H9 (cell line): ENCODE measurements around the gene RAD50. TPM values are rescaled to one million over a fixed set of nuclear protein-coding genes. Genes with fewer than 3 reads are reported as not detected.
"Not testable (repeated sequence)": the region's sequence is repeated elsewhere in the genome, so short reads cannot be mapped to it uniquely, and the experiment has no call there.

ENCODE experiments used
- DNase-seq: peaks from one replicate; pipeline ENCODE4 v3.0.0-alpha.2; 2017
- H2AFZ ChIP-seq: one replicate; pipeline ENCODE4 v1.6.1; 2013; ENCODE audit warnings: mild to moderate bottlenecking, low read length, control low read depth, moderate library complexity
- H2AK5ac ChIP-seq: 2 replicates; pipeline ENCODE4 v1.6.1; 2013; ENCODE audit warnings: low read length, control low read depth, mixed read lengths; ENCODE audit not compliant: insufficient read length
- H2BK120ac ChIP-seq: one replicate; pipeline ENCODE4 v1.6.1; 2013; ENCODE audit warnings: low read depth, mild to moderate bottlenecking, low read length, control low read depth, inconsistent platforms; ENCODE audit not compliant: poor library complexity, severe bottlenecking
- H2BK12ac ChIP-seq: 2 replicates; pipeline ENCODE4 v1.6.1; 2013; ENCODE audit warnings: low read length, control low read depth, mixed read lengths, low read depth; ENCODE audit not compliant: insufficient read length
- H2BK15ac ChIP-seq: 2 replicates; pipeline ENCODE4 v1.6.1; 2013; ENCODE audit warnings: low read depth, low read length, control low read depth
- H2BK20ac ChIP-seq: one replicate; pipeline ENCODE4 v1.6.1; 2013; ENCODE audit warnings: low read depth, mild to moderate bottlenecking, low read length, control low read depth, inconsistent platforms; ENCODE audit not compliant: poor library complexity, severe bottlenecking
- H2BK5ac ChIP-seq: 2 replicates; pipeline ENCODE4 v1.6.1; 2013; ENCODE audit warnings: low read length, control low read depth, mixed read lengths; ENCODE audit not compliant: insufficient read length
- H3K14ac ChIP-seq: 2 replicates; pipeline ENCODE4 v1.6.1; 2013; ENCODE audit warnings: low read length, control low read depth; ENCODE audit not compliant: insufficient read depth
- H3K18ac ChIP-seq: 2 replicates; pipeline ENCODE4 v1.6.1; 2013; ENCODE audit warnings: low read depth, mild to moderate bottlenecking, mixed read lengths, low read length, control low read depth; ENCODE audit not compliant: insufficient read length
- H3K23ac ChIP-seq: 2 replicates; pipeline ENCODE4 v1.6.1; 2013; ENCODE audit warnings: low read length, control low read depth, mixed read lengths, low read depth; ENCODE audit not compliant: insufficient read length
- H3K23me2 ChIP-seq: 2 replicates; pipeline ENCODE4 v1.6.1; 2013; ENCODE audit warnings: low read depth, mild to moderate bottlenecking, mixed read lengths, low read length, control low read depth; ENCODE audit not compliant: insufficient read length, poor library complexity, severe bottlenecking
- H3K27ac ChIP-seq: 2 replicates; pipeline ENCODE4 v1.5.1; 2013; ENCODE audit warnings: low read length, control low read depth, mixed read lengths, low read depth; ENCODE audit not compliant: insufficient read length
- H3K27me3 ChIP-seq: 2 replicates; pipeline ENCODE4 v1.6.1; 2013; ENCODE audit warnings: low read length, control low read depth, inconsistent platforms; ENCODE audit not compliant: insufficient read depth
- H3K4ac ChIP-seq: 2 replicates; pipeline ENCODE4 v1.6.1; 2013; ENCODE audit warnings: low read depth, mild to moderate bottlenecking, control low read depth, inconsistent platforms, low read length, moderate library complexity
- H3K4me1 ChIP-seq: 2 replicates; pipeline ENCODE4 v1.6.1; 2013; ENCODE audit warnings: low read length, control low read depth, inconsistent platforms; ENCODE audit not compliant: insufficient read depth
- H3K4me2 ChIP-seq: 2 replicates; pipeline ENCODE4 v1.6.1; 2013; ENCODE audit warnings: low read length, control low read depth, mixed read lengths; ENCODE audit not compliant: insufficient read length, insufficient read depth
- H3K56ac ChIP-seq: 2 replicates; pipeline ENCODE4 v1.6.1; 2013; ENCODE audit warnings: low read depth, mild to moderate bottlenecking, mixed read lengths, low read length, control low read depth; ENCODE audit not compliant: insufficient read length
- H3K79me1 ChIP-seq: 2 replicates; pipeline ENCODE4 v1.6.1; 2013; ENCODE audit warnings: low read depth, mild to moderate bottlenecking, moderate library complexity, low read length, control low read depth, inconsistent platforms; ENCODE audit not compliant: insufficient read depth, poor library complexity, severe bottlenecking
- H3K79me2 ChIP-seq: 2 replicates; pipeline ENCODE4 v1.6.1; 2013; ENCODE audit warnings: low read length, control low read depth, inconsistent platforms; ENCODE audit not compliant: insufficient read depth
- H3K9ac ChIP-seq: 2 replicates; pipeline ENCODE4 v1.6.1; 2013; ENCODE audit warnings: low read length, control low read depth, mixed read lengths; ENCODE audit not compliant: insufficient read length; ENCODE audit errors: extremely low read depth
- H3K9me3 ChIP-seq: one replicate; pipeline ENCODE4 v1.6.1; 2013; ENCODE audit warnings: low read depth, low read length, inconsistent platforms; ENCODE audit not compliant: control insufficient read depth
- H3T11ph ChIP-seq: one replicate; pipeline ENCODE4 v1.6.1; 2013; ENCODE audit warnings: mild to moderate bottlenecking, low read length, control low read depth, inconsistent platforms
- H4K20me1 ChIP-seq: one replicate; pipeline ENCODE4 v1.6.1; 2013; ENCODE audit not compliant: control insufficient read depth, insufficient read length, insufficient read depth
- H4K5ac ChIP-seq: 2 replicates; pipeline ENCODE4 v1.6.1; 2013; ENCODE audit warnings: low read depth, mild to moderate bottlenecking, mixed read lengths, low read length, control low read depth; ENCODE audit not compliant: insufficient read length
- H4K8ac ChIP-seq: replicated peaks from 2 replicates; pipeline ENCODE4 v1.6.1; 2013; ENCODE audit warnings: low read length, control low read depth, mixed read lengths, low read depth; ENCODE audit not compliant: insufficient read length
- H4K91ac ChIP-seq: 2 replicates; pipeline ENCODE4 v1.6.1; 2013; ENCODE audit warnings: low read depth, mild to moderate bottlenecking, moderate library complexity, mixed read lengths, low read length, control low read depth; ENCODE audit not compliant: insufficient read length
- H3K27ac Mint-ChIP-seq, 3 experiments: 2 replicates in 2 of 3; 3 replicates in 1 of 3; pipeline ENCODE4 v1.8.0; 2020 to 2021; ENCODE audit warnings: mixed read lengths in 3 of 3, mild to moderate bottlenecking in 1 of 3, moderate library complexity in 1 of 3
- H3K27me3 Mint-ChIP-seq: 2 replicates; pipeline ENCODE4 v1.8.0; 2021; ENCODE audit warnings: low read depth, mild to moderate bottlenecking, moderate library complexity, mixed read lengths
- H3K36me3 Mint-ChIP-seq, 3 experiments: 2 replicates in 2 of 3; 3 replicates in 1 of 3; pipeline ENCODE4 v1.8.0; 2020 to 2021; ENCODE audit warnings: low read depth in 3 of 3, mixed read lengths in 3 of 3; ENCODE audit not compliant: insufficient read depth in 1 of 3
- H3K4me1 Mint-ChIP-seq, 2 experiments: 2 replicates each; pipeline ENCODE4 v1.8.0; 2020; ENCODE audit warnings: mixed read lengths in 2 of 2
- H3K4me3 Mint-ChIP-seq, 2 experiments: 2 replicates in 1 of 2; 3 replicates in 1 of 2; pipeline ENCODE4 v1.8.0; 2020 to 2021; ENCODE audit warnings: mild to moderate bottlenecking in 2 of 2, mixed read lengths in 2 of 2, moderate library complexity in 1 of 2
- H3K9me3 Mint-ChIP-seq, 2 experiments: 2 replicates in 1 of 2; 3 replicates in 1 of 2; pipeline ENCODE4 v1.8.0; 2020; ENCODE audit warnings: mild to moderate bottlenecking in 2 of 2, mixed read lengths in 2 of 2, moderate library complexity in 1 of 2
- WGBS: extraction: QIAGEN DNeasy Blood & Tissue Kit; methylation state at CpG from one replicate; pipeline ENCODE4 v1.1.7; 2013; ENCODE audit warnings: missing lambda C conversion rate, low lambda C conversion rate, mixed read lengths; ENCODE audit not compliant: insufficient read length; ENCODE audit errors: extremely low coverage; 5-methylcytosine and 5-hydroxymethylcytosine counted together
- total RNA-seq: library from RNA; stranded (reverse); gene quantifications from 2 replicates; pipeline ENCODE4 v1.2.1, GENCODE V29; 2021
- TF ChIP-seq, protein P1 (sequence below): fragments of 200-600 bp; sonication (generic); conservative IDR thresholded peaks from 3 replicates; pipeline ENCODE4 v1.8.0; 2021; ENCODE audit warnings: antibody characterized with exemption, mild to moderate bottlenecking

Gene RAD50
- total RNA-seq, 1 experiment from 2014 or later: 46.1 TPM

DNA sequence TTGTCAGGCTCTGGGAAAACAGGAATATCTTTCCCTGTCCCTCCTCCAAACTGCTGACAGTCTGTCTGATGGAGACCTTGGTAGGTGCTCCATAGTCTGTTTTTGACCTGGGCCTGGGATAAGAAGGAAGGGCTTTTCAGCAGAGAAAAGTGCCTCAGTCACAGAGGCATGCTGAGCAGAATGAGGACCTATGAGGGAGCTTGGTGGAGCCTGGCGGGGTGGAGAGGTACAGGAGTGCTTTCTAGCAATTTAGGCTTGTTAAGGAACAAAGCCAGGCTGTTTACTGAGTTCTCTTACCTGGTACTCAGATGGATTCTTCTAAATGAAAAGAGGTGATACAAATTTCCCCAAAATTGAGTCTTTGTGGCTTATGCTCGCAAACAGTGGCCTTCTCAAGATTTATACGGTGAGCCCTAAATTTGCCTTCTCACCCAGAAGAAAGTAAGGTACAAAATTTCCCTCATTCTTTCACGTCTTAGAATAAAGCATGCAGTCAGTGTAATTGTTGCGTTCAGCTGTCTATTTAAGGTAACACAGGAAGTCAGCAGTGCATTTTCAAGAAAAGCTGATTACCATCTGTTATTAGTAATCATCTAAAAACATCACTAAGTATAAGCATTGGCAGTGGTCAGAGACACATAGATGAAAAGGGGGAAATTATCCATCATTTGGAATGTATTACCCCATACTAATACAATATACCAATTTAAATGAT lies 72.6 kb downstream of the RAD50 start:
- no CpG with 5 or more reads among the region's 5 CpGs for WGBS
- Mint-ChIP-seq H3K27ac (peak overlapping the region in 2 of 3 experiments; percentile 33 to 36; a peak in 2 of 7 replicates), H3K4me1 (no peaks in the 10 kb centered on the region), H3K9me3 (no peaks in the 10 kb centered on the region), H3K36me3 (peaks cover 1 to 32% (median 16%) of the 10 kb centered on the region in 3 experiments; a peak in 4 of 7 replicates), H3K4me3 (no peak overlapping the region), H3K27me3 (no peaks in the 10 kb centered on the region)
- no peaks in the 10 kb centered on the region for H3K4me1 ChIP-seq
- no peak overlapping the region for H3K27ac ChIP-seq
- H4K8ac ChIP-seq: no peak overlapping the region
- no peak overlapping the region for H3K23ac ChIP-seq
- no peak overlapping the region for H3K18ac ChIP-seq
- DNase-seq: no peak
- H2AK5ac ChIP-seq: no peak overlapping the region
- no peak overlapping the region for H2BK15ac ChIP-seq
- H3K4ac ChIP-seq: no peak overlapping the region
- no peak overlapping the region for H3K56ac ChIP-seq
- no peak overlapping the region for H2BK20ac ChIP-seq
- H2BK120ac ChIP-seq: no peak overlapping the region
- no peaks in the 10 kb centered on the region for H3K23me2 ChIP-seq
- no peaks in the 10 kb centered on the region for H3K9me3 ChIP-seq
- no peak overlapping the region for H3K9ac ChIP-seq
- H2BK5ac ChIP-seq: no peak overlapping the region
- no peaks in the 10 kb centered on the region for H3K27me3 ChIP-seq
- no peak overlapping the region for H4K5ac ChIP-seq
- TF ChIP-seq, protein P1, sequence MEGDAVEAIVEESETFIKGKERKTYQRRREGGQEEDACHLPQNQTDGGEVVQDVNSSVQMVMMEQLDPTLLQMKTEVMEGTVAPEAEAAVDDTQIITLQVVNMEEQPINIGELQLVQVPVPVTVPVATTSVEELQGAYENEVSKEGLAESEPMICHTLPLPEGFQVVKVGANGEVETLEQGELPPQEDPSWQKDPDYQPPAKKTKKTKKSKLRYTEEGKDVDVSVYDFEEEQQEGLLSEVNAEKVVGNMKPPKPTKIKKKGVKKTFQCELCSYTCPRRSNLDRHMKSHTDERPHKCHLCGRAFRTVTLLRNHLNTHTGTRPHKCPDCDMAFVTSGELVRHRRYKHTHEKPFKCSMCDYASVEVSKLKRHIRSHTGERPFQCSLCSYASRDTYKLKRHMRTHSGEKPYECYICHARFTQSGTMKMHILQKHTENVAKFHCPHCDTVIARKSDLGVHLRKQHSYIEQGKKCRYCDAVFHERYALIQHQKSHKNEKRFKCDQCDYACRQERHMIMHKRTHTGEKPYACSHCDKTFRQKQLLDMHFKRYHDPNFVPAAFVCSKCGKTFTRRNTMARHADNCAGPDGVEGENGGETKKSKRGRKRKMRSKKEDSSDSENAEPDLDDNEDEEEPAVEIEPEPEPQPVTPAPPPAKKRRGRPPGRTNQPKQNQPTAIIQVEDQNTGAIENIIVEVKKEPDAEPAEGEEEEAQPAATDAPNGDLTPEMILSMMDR: no peak
- H3K79me2 ChIP-seq: no peaks in the 10 kb centered on the region
- no peak overlapping the region for H3K4me2 ChIP-seq
- H4K91ac ChIP-seq: no peak overlapping the region
- H2BK12ac ChIP-seq: no peak overlapping the region
- no peaks in the 10 kb centered on the region for H4K20me1 ChIP-seq
- H2AFZ ChIP-seq: no peak overlapping the region
- H3T11ph ChIP-seq: no peak overlapping the region
- no peaks in the 10 kb centered on the region for H3K79me1 ChIP-seq
- H3K14ac ChIP-seq: no peak overlapping the region

DNA sequence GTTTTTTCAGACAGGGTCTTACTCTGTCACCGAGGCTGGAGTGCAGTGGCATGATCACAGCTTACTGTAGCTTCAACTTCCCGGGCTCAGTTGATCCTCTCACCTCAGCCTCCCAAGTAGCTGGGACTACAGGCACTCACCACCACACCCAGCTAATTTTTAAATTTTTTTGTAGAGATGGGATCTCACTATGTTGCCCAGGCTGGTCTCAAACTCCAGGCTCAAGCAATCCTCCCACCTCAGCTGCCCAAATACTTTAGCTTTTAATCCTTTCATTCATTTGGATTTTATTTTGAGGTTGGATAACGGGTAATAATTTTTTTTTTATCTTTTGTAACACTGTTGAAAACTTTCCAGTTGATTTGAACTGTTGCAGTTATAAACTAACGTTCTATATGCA lies 76.8 kb downstream of the RAD50 start:
- not testable (repeated sequence) for H3K23ac ChIP-seq, H3K14ac ChIP-seq, H3K9me3 Mint-ChIP-seq, H3K4me3 Mint-ChIP-seq, H3K56ac ChIP-seq, H3K9me3 ChIP-seq, H3K4me2 ChIP-seq, H2AFZ ChIP-seq, H3K9ac ChIP-seq, H2BK20ac ChIP-seq, H3K27ac Mint-ChIP-seq, H3K27me3 ChIP-seq, H2BK12ac ChIP-seq, H3K4me1 Mint-ChIP-seq, H3T11ph ChIP-seq, H4K91ac ChIP-seq, H3K18ac ChIP-seq, H3K4ac ChIP-seq, H3K79me2 ChIP-seq, H2BK5ac ChIP-seq, H2AK5ac ChIP-seq, H3K79me1 ChIP-seq, H2BK120ac ChIP-seq, H2BK15ac ChIP-seq, H4K5ac ChIP-seq, H3K4me1 ChIP-seq, DNase-seq, H3K27me3 Mint-ChIP-seq, H4K8ac ChIP-seq, H4K20me1 ChIP-seq, H3K27ac ChIP-seq, H3K23me2 ChIP-seq
- WGBS: no CpG with 5 or more reads among the region's 4 CpGs
- H3K36me3 Mint-ChIP-seq: peaks cover 4 to 45% (median 24%) of the 10 kb centered on the region in 3 experiments; a peak in 6 of 7 replicates
